Airway epithelial cell (primary cell): ENCODE data around the gene CABP2. TPM values are rescaled to one million over a fixed set of nuclear protein-coding genes. Genes with fewer than 3 reads are reported as not detected.

ENCODE experiments used
- total RNA-seq: library from RNA; depleted of rRNA; stranded (reverse); fragments of >200 nt; gene quantifications from 2 replicates; pipeline ENCODE4 v1.2.3, GENCODE V29; 2015

CABP2 gene
- total RNA-seq = not detected in 2 replicates

GRCh38 chr11:67522844-67523555 lies at the start of gene CABP2:
CABP2 (minus strand) TSS chr11:67523446; CDS start chr11:67523326, 120 bp downstream.

GRCh38 chr11:67507864-67508485 lies 15.3 kb downstream of the CABP2 start, which contains the start of gene CDK2AP2:
CDK2AP2 (minus strand) TSS chr11:67508162; CDS start chr11:67508082, 80 bp downstream.

GRCh38 chr11:67504950-67505581 lies 18.2 kb downstream of the CABP2 start, which contains the start of gene PITPNM1:
PITPNM1 (minus strand) TSS chr11:67505363; CDS start chr11:67504180, 1,183 bp downstream.

GRCh38 chr11:67482827-67483798 lies 40.1 kb downstream of the CABP2 start, which contains the start of gene AIP:
AIP (plus strand) TSS chr11:67483026; CDS start chr11:67483159, 133 bp downstream.

Other genes with a start within 250 kb of the CABP2 start
- gene ANKRD13D, start 234.1 kb downstream of the CABP2 start, total RNA-seq = 42.7 and 47.8 TPM in 2 replicates
- gene SSH3, start 219.9 kb downstream of the CABP2 start, total RNA-seq = 79.6 and 98.2 TPM in 2 replicates
- gene POLD4, start 169.9 kb downstream of the CABP2 start, total RNA-seq = 124 and 172 TPM in 2 replicates
- gene CLCF1, start 149.8 kb downstream of the CABP2 start, total RNA-seq = 6.1 and 8.5 TPM in 2 replicates
- gene RAD9A, start 131.5 kb downstream of the CABP2 start, total RNA-seq = 15.8 and 16.1 TPM in 2 replicates
- gene PPP1CA, start 121.6 kb downstream of the CABP2 start, total RNA-seq = 245 and 263 TPM in 2 replicates
- gene TBC1D10C, start 119.4 kb downstream of the CABP2 start, total RNA-seq = not detected in 2 replicates
- 0.07 TPM in 1 of 2 replicates, not detected in the other for gene CARNS1, start 107.8 kb downstream of the CABP2 start, total RNA-seq
- gene RPS6KB2, start 95.0 kb downstream of the CABP2 start, total RNA-seq = 79.5 and 85.2 TPM in 2 replicates
- 0.33 TPM in 1 of 2 replicates, not detected in the other for gene PTPRCAP, start 85.8 kb downstream of the CABP2 start, total RNA-seq
- 70.7 and 81.5 TPM in 2 replicates for gene CORO1B, start 80.0 kb downstream of the CABP2 start, total RNA-seq
- gene GPR152, start 70.7 kb downstream of the CABP2 start, total RNA-seq = not detected in 2 replicates
- not detected in 2 replicates for gene CABP4, start 68.1 kb downstream of the CABP2 start, total RNA-seq
- 86.5 and 87.6 TPM in 2 replicates for gene TMEM134, start 54.2 kb downstream of the CABP2 start, total RNA-seq
- 56.6 and 63.5 TPM in 2 replicates for gene AIP, start 40.4 kb downstream of the CABP2 start, total RNA-seq
- gene PITPNM1, start 18.1 kb downstream of the CABP2 start, total RNA-seq = 43.8 and 49.0 TPM in 2 replicates
- gene CDK2AP2, start 15.3 kb downstream of the CABP2 start, total RNA-seq = 45.8 and 61.4 TPM in 2 replicates
- 3,208 and 4,619 TPM in 2 replicates for gene GSTP1, start 60.4 kb upstream of the CABP2 start, total RNA-seq
- gene NDUFV1, start 83.5 kb upstream of the CABP2 start, total RNA-seq = 254 and 281 TPM in 2 replicates
- 18.3 and 21.0 TPM in 2 replicates for gene NUDT8, start 106.5 kb upstream of the CABP2 start, total RNA-seq
- gene TBX10, start 116.3 kb upstream of the CABP2 start, total RNA-seq = not detected in 2 replicates
- not detected in 2 replicates for gene ACY3, start 127.3 kb upstream of the CABP2 start, total RNA-seq
- 43.2 and 65.4 TPM in 2 replicates for gene ALDH3B2, start 151.2 kb upstream of the CABP2 start, total RNA-seq